Activated T-helper 1 cell treated with Interleukin-2 at 50 U/mL for 16 hours (primary cell): ENCODE data around the gene S100PBP.
"Not testable (repeated sequence)": the region's sequence is repeated elsewhere in the genome, so short reads cannot be mapped to it uniquely, and the experiment has no call there.

ENCODE experiments used
- DNase-seq: peaks from one replicate; pipeline ENCODE4 v3.0.0-alpha.2; 2020; ENCODE audit warnings: low read depth

S100PBP gene

GRCh38 chr1:32784817-32785216 lies 32.6 kb upstream of the S100PBP start:
- no peak for DNase-seq

GRCh38 chr1:32786856-32787255 lies 30.6 kb upstream of the S100PBP start:
- no peak for DNase-seq

GRCh38 chr1:32789356-32789755 lies 28.1 kb upstream of the S100PBP start:
- DNase-seq, result not testable (repeated sequence)

GRCh38 chr1:32791881-32792280 lies 25.6 kb upstream of the S100PBP start:
- DNase-seq, result no peak

- not testable (repeated sequence) for DNase-seq
Observed at GRCh38 chr1:32795763-32796162, 21.7 kb upstream of the S100PBP start.

GRCh38 chr1:32797456-32797855 lies 20.0 kb upstream of the S100PBP start:
- no peak for DNase-seq

GRCh38 chr1:32798191-32798590 lies 19.3 kb upstream of the S100PBP start:
- no peak for DNase-seq

GRCh38 chr1:32798679-32799416 lies 18.6 kb upstream of the S100PBP start:
- no peak for DNase-seq

GRCh38 chr1:32801096-32801715 lies 16.2 kb upstream of the S100PBP start:
- DNase-seq, result peak; percentile 10

- not testable (repeated sequence) for DNase-seq
Observed at GRCh38 chr1:32804460-32804859, 13.0 kb upstream of the S100PBP start.

GRCh38 chr1:32806290-32806689 lies 11.2 kb upstream of the S100PBP start:
- DNase-seq, result no peak

GRCh38 chr1:32806910-32807523 lies 10.4 kb upstream of the S100PBP start:
- DNase-seq, result no peak

GRCh38 chr1:32808580-32808979 lies 8.9 kb upstream of the S100PBP start:
- no peak for DNase-seq

- no peak for DNase-seq
Observed at GRCh38 chr1:32810358-32810757, 7.1 kb upstream of the S100PBP start.

GRCh38 chr1:32811265-32811664 lies 6.2 kb upstream of the S100PBP start:
- no peak for DNase-seq

GRCh38 chr1:32811917-32812316 lies 5.5 kb upstream of the S100PBP start:
- no peak for DNase-seq

- DNase-seq, result no peak
Observed at GRCh38 chr1:32813941-32814739, 3.3 kb upstream of the S100PBP start.

- no peak for DNase-seq
Observed at GRCh38 chr1:32816676-32817158, 736 bp upstream of the S100PBP start.

- peak; percentile 10 for DNase-seq
Observed at GRCh38 chr1:32817815-32818786, 648 bp downstream of the S100PBP start.

- DNase-seq, result no peak
Observed at GRCh38 chr1:32818804-32819541, 1.5 kb downstream of the S100PBP start.
